Caki2 (cell line): Measurements from ENCODE around the gene AADACL2. TPM values are rescaled to one million over a fixed set of nuclear protein-coding genes. Genes with fewer than 3 reads are reported as not detected.
"Not testable (repeated sequence)": the region's sequence is repeated elsewhere in the genome, so short reads cannot be mapped to it uniquely, and the experiment has no call there.

ENCODE experiments used
- DNase-seq: peaks from one replicate; pipeline ENCODE4 v3.0.0-alpha.2; 2015; ENCODE audit warnings: low read depth
- in situ Hi-C: cut with HindIII; loops from 2 replicates; pipeline ENCODE4 v1.10.0; 2016; ENCODE audit warnings: low sequenced_read_pairs, low pct_unique_long_range_greater_than_20kb, mixed read lengths
- total RNA-seq: library from RNA; depleted of rRNA; stranded (reverse); fragments of >200 nt; shearing (Covaris generic); gene quantifications from 2 replicates; pipeline ENCODE4 v1.2.3, GENCODE V29; 2014; ENCODE audit warnings: low replicate concordance

The AADACL2 gene
- total RNA-seq, 1 experiment from 2014 or later = not detected

- in situ Hi-C loops = no loop called here
- no peak for DNase-seq
Observed at GRCh38 chr3:151753846-151754245, 20.1 kb downstream of the AADACL2 start.

GRCh38 chr3:151761581-151761980 lies 27.9 kb downstream of the AADACL2 start:
- no peak for DNase-seq
- in situ Hi-C loops = no loop called here

DNA sequence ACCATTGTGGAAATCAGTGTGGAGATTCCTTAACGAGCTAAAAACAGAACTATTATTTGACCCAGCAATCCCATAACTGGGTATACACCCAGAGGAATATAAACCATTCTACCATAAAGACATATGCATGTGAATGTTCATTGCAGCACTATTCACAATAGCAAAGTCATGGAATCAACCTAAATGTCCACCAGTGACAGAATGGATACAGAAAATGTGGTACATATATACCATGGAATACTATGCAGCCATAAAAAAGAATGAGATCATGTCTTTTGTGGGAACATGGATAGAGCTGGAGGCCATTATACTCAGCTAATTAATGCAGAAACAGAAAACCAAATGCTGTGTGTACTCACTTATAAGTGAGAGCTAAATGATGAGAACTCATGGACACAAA lies 31.0 kb downstream of the AADACL2 start:
- DNase-seq, in situ Hi-C loops: not testable (repeated sequence)

DNA sequence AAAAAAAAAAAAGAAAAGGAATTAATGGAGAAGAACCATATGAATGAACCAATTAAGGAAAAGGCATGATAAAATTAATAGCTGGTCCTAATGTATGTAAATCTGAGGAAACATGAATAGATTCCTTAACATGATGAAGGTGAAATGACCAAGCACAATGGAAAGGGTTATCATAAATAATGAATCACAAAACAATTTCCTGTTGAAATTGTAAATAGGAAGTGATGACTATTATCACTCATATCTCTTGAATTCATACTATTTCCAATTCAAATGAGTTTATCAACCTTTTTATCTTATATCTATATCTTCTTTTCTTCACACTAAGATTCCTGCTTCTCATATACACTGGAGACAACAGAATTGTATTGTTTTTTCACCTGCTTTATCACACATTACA lies 32.0 kb downstream of the AADACL2 start:
- no peak for DNase-seq

GRCh38 chr3:151766454-151766853 lies 32.7 kb downstream of the AADACL2 start:
- peak; percentile 40 for DNase-seq
- in situ Hi-C loops = no loop called here

More for the DNA sequence above, 32.0 kb downstream of the AADACL2 start:
- in situ Hi-C loops = no loop called here

DNA sequence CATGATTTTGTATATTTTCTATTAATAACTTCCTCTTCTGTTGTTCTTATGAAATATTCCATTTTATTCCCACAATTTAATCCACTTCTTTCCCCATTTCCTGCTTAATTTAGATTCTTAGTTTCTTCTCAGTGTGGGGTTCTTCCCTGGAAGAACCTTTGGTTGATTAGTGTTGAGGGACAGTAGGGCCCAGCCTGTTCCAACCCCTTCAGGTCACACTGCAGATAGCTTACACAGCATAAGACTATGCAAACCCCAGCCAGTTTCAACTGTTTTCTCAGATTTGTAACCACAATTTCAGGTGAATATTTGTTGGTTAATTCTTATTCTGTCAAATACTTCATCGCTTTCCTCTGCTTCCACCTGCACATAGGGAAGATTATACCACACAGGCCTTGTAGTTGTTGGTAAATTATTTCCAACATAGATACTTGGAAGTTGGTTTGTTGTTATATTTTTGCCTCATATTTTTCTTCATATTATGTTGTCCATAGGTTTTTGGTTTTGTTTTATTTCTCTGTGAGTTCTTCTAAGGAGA lies 34.7 kb downstream of the AADACL2 start:
- in situ Hi-C loops = no loop called here
- DNase-seq = no peak

- DNase-seq = no peak
- in situ Hi-C loops = no loop called here
Observed at GRCh38 chr3:151769175-151769574, 35.4 kb downstream of the AADACL2 start.

GRCh38 chr3:151770956-151771355 lies 37.2 kb downstream of the AADACL2 start:
- in situ Hi-C loops = no loop called here
- no peak for DNase-seq

DNA sequence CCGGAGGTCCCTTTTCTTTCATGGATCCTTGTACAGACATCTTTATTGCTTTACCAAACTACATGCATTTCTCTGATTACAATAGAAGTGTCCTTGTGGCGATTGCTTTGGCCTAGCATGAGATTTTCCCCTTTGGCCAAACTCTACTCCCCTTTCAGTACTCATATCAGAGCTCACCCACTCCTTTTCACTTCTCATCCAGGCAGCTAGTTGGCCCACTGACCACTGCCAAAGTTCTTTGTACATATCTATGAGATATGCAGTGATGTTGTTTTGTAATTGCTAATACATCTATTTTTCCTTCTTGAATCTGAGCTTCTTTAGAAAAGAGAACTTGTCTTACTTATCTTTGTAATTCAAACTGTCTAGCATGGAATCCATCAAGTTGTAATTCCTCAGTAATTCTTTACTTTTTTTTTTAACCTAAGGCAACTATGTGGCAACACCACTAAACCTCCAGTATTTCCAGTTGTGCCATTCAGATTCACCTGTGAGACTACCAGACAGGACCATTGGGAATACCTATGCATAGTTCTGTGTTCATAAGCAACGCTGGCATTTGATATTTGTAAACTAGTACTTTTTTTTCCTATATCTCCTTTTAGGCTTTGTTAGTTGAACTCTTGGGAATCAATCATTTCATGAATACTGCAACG lies 39.2 kb downstream of the AADACL2 start:
- DNase-seq = no peak
- in situ Hi-C loops = no loop called here

DNA sequence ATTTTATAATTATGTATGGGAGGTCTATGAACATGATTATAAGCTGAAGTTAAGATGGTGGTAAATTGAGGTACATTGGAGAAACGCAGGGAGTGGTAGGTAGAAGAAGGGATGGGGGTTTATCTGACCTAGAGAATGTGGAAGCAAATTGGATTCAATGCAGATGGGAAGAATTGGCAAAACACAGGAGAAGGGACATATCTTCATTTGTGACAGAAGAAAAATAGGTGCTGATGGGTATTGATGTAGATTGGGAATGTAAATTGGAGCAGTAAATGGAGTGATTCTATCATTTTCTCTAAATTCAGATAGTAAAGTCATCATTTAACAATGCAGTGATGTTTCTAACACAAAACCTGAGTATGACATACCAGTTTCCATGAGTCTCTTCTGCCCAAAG lies 40.5 kb downstream of the AADACL2 start:
- DNase-seq = no peak
- in situ Hi-C loops = no loop called here

GRCh38 chr3:151774910-151775309 lies 41.2 kb downstream of the AADACL2 start:
- in situ Hi-C loops = no loop called here
- DNase-seq = no peak

DNA sequence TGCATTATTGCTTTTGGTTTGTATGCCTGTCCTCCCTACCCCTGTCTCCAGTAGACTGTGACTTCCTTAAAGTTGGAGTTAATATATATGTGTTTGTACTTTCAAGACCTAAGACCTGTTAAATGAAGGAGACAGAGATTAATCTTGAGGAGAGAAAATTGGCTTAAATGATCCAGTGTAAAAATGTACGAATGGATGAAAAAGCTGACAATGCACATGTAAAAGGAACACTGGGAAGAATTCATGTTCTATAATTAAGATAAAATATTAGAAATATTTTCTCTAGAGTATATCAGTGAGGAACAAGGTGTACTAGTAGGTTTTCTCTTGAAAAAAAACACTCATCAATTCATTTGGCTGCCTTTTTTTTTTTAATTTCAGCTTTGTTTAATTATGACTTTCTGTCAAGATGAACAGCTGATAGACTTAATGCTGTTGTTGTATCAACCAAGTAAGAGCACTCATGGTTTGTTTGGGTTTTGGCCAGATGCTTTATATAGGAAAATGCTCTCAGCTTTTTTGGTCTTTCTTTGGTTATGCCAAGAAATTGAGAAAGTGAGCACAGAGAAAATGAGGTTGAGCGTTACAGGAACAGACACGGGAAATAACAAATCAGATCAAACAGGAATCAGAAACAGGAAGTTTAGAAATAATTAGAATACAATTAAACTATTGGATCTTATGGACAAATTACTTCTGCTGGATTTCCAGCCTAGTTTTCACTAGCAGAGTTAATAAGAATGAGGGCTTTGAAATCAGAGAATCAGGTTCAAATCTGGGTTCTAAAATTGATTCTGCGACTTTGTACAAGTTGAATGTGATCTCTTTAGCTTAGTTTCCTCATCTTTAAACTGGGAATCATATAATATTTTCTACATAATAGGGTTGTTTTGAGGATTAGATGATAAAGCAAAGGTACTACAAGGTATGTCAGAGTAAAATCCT lies 41.9 kb downstream of the AADACL2 start:
- in situ Hi-C loops = no loop called here
- DNase-seq = no peak

- no peak for DNase-seq
- in situ Hi-C loops = no loop called here
Observed at GRCh38 chr3:151776259-151776740, 42.6 kb downstream of the AADACL2 start.

GRCh38 chr3:151777880-151778279 lies 44.2 kb downstream of the AADACL2 start:
- in situ Hi-C loops = no loop called here
- DNase-seq = no peak

DNA sequence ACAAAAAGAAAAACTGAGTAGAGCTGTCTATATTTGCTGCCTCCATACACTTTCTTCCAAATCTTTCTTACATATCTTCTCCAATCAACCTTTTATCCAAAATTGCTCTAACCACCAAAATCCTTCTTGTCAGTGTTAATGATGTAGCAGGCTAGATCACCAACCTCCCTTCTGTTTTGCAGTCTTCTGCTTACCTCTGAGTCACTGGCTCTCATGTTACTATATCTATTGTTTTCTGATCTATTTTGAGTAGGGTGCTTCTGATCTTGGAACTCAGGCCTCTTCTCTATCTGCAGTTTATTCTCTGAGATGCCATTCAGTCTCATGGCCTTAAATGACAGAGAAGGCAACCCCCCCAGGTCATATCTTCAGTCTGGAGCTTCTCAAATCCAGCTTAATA lies 53.9 kb downstream of the AADACL2 start:
- in situ Hi-C loops = no loop called here
- DNase-seq = no peak

DNA sequence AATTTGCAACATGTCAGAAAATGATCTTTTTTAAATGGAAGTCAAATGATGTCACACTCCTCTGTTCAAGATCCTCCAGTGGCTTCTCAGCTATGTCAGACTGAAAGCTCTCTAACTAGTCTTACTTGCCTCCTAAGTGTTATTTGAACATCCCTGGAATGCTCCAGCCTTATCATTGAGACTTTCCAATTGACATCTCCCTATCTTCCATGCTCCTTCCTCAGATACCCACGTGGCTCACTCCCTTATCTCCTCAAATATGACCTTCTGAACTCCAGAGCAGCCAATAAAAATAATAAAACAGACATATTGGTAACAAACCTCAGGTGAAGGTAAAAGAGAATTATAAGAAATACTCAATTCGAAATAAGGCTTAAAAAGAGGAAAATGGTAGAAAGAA lies 54.7 kb downstream of the AADACL2 start:
- in situ Hi-C loops = no loop called here
- DNase-seq = no peak

GRCh38 chr3:151789853-151790463 lies 56.2 kb downstream of the AADACL2 start:
- no peak for DNase-seq
- in situ Hi-C loops = no loop called here

DNA sequence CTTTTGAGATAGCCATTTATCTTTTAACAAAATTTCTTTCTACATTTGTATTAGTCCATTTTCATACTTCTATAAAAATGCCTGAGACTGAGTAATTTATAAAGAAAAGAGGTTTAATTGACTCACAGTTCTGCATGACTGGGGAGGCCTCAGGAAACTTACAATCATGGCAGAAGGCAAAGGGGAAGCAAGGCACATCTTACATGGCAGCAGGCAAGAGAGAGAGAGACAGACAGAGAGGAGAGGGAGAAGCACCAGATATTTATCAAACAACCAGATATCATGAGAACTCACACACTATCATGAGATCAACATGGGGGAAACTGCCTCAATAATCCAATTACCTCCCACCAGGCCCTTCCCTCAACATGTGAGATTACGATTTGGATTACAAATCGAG lies 57.0 kb downstream of the AADACL2 start:
- in situ Hi-C loops, DNase-seq: not testable (repeated sequence)

DNA sequence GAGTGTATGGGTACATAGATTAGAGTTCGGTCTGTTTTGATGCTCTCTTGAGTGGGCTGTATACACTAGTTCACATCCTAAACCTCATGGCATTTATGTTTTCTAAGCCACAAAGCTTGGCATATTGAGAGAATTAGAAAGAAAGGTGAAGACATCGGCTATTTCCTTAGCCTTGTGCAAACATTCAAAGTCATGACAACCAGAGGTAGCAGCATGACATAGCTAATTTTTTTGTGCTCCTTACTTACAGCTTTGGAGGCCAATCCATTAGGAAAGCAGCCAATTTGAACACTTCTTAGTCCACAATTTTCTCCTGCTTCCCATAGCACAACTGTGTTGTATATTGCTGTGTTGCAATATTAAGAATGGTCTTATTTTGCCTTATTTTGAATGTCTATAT lies 58.7 kb downstream of the AADACL2 start:
- DNase-seq = no peak
- in situ Hi-C loops = no loop called here
